ENCODE measurements around the gene SLC66A1.
A peak's percentile ranks its signal among the peaks of the same experiment; 100 is the strongest.
"Not testable (repeated sequence)": the region's sequence is repeated elsewhere in the genome, so short reads cannot be mapped to it uniquely, and the experiment has no call there.

Gene SLC66A1

GRCh38 chr1:19284881-19285280, 27.2 kb upstream of the SLC66A1 start:
- Histone ChIP-seq H3K36me3 (ENCODE audit: control insufficient read depth in 1 of 2, insufficient read depth in 2 of 2, low read length in 2 of 2) (peaks cover 5% of the 10 kb centered on the region in 2 donors), H3K9me3 (ENCODE audit: control insufficient read depth in 1 of 2, low read length in 2 of 2) (no peaks in the 10 kb centered on the region), H3K4me3 (ENCODE audit: low read depth in 1 of 2, low read length in 2 of 2) (no peak overlapping the region), H3K4me1 (ENCODE audit: control insufficient read depth in 1 of 2, insufficient read depth in 2 of 2, low read length in 2 of 2) (peaks cover 0 to 9% of the 10 kb centered on the region in 2 donors), H3K27me3 (ENCODE audit: low read depth, low read length) (no peaks in the 10 kb centered on the region), H3K27ac (ENCODE audit: low read length) (no peak overlapping the region)

- not testable (repeated sequence) for H3K27ac ChIP-seq (ENCODE audit: low read length); H3K4me3 ChIP-seq (ENCODE audit: low read depth in 1 of 2, low read length in 2 of 2); H3K4me1 ChIP-seq (ENCODE audit: control insufficient read depth in 1 of 2, insufficient read depth in 2 of 2, low read length in 2 of 2); H3K9me3 ChIP-seq (ENCODE audit: control insufficient read depth in 1 of 2, low read length in 2 of 2); H3K27me3 ChIP-seq (ENCODE audit: low read depth, low read length); H3K36me3 ChIP-seq (ENCODE audit: control insufficient read depth in 1 of 2, insufficient read depth in 2 of 2, low read length in 2 of 2)
Measured at GRCh38 chr1:19285366-19285765, 26.8 kb upstream of the SLC66A1 start.

GRCh38 chr1:19285807-19286206, 26.3 kb upstream of the SLC66A1 start:
- not testable (repeated sequence) for H3K27ac ChIP-seq (ENCODE audit: low read length); H3K9me3 ChIP-seq (ENCODE audit: control insufficient read depth in 1 of 2, low read length in 2 of 2); H3K4me1 ChIP-seq (ENCODE audit: control insufficient read depth in 1 of 2, insufficient read depth in 2 of 2, low read length in 2 of 2); H3K4me3 ChIP-seq (ENCODE audit: low read depth in 1 of 2, low read length in 2 of 2); H3K36me3 ChIP-seq (ENCODE audit: control insufficient read depth in 1 of 2, insufficient read depth in 2 of 2, low read length in 2 of 2); H3K27me3 ChIP-seq (ENCODE audit: low read depth, low read length)

GRCh38 chr1:19287436-19288185, 24.5 kb upstream of the SLC66A1 start:
- Histone ChIP-seq H3K36me3 (ENCODE audit: control insufficient read depth in 1 of 2, insufficient read depth in 2 of 2, low read length in 2 of 2) (peaks cover 5% of the 10 kb centered on the region in 2 donors), H3K4me3 (ENCODE audit: low read depth in 1 of 2, low read length in 2 of 2) (peak overlapping the region in 1 of 2 donors; percentile 57), H3K27ac (ENCODE audit: low read length) (no peak overlapping the region)

GRCh38 chr1:19288324-19289241, 23.5 kb upstream of the SLC66A1 start, which contains the start of gene AKR7A3:
TSS of gene AKR7A3 (minus strand) at chr1:19288770. CDS start at chr1:19288709, 61 bp downstream.
- not testable (repeated sequence) for H3K36me3 ChIP-seq (ENCODE audit: control insufficient read depth in 1 of 2, insufficient read depth in 2 of 2, low read length in 2 of 2); H3K9me3 ChIP-seq (ENCODE audit: control insufficient read depth in 1 of 2, low read length in 2 of 2); H3K27ac ChIP-seq (ENCODE audit: low read length); H3K27me3 ChIP-seq (ENCODE audit: low read depth, low read length); H3K4me1 ChIP-seq (ENCODE audit: control insufficient read depth in 1 of 2, insufficient read depth in 2 of 2, low read length in 2 of 2)
- H3K4me3 ChIP-seq (ENCODE audit: low read depth in 1 of 2, low read length in 2 of 2) = peak within 1 kb of the TSS; percentile 61 to 66

More at GRCh38 chr1:19287436-19288185, 24.5 kb upstream of the SLC66A1 start:
- peaks cover 0 to 9% of the 10 kb centered on the region in 2 donors for H3K4me1 ChIP-seq (ENCODE audit: control insufficient read depth in 1 of 2, insufficient read depth in 2 of 2, low read length in 2 of 2)
- H3K9me3 ChIP-seq (ENCODE audit: control insufficient read depth in 1 of 2, low read length in 2 of 2) = no peaks in the 10 kb centered on the region
- no peaks in the 10 kb centered on the region for H3K27me3 ChIP-seq (ENCODE audit: low read depth, low read length)

GRCh38 chr1:19289244-19289643, 22.9 kb upstream of the SLC66A1 start:
- Histone ChIP-seq H3K4me3 (ENCODE audit: low read depth in 1 of 2, low read length in 2 of 2) (peak overlapping the region; percentile 61 to 66), H3K27ac (ENCODE audit: low read length) (no peak overlapping the region), H3K9me3 (ENCODE audit: control insufficient read depth in 1 of 2, low read length in 2 of 2) (peaks cover 0 to 3% of the 10 kb centered on the region in 2 donors), H3K4me1 (ENCODE audit: control insufficient read depth in 1 of 2, insufficient read depth in 2 of 2, low read length in 2 of 2) (peaks cover 0 to 9% of the 10 kb centered on the region in 2 donors), H3K36me3 (ENCODE audit: control insufficient read depth in 1 of 2, insufficient read depth in 2 of 2, low read length in 2 of 2) (peaks cover under 1 to 1% of the 10 kb centered on the region in 2 donors), H3K27me3 (ENCODE audit: low read depth, low read length) (no peaks in the 10 kb centered on the region)

- H3K4me3 ChIP-seq (ENCODE audit: low read depth in 1 of 2, low read length in 2 of 2) = no peak overlapping the region
- H3K9me3 ChIP-seq (ENCODE audit: control insufficient read depth in 1 of 2, low read length in 2 of 2) = peaks cover 11 to 14% of the 10 kb centered on the region in 2 donors
- peaks cover 0 to 6% of the 10 kb centered on the region in 2 donors for H3K36me3 ChIP-seq (ENCODE audit: control insufficient read depth in 1 of 2, insufficient read depth in 2 of 2, low read length in 2 of 2)
- no peak overlapping the region for H3K27ac ChIP-seq (ENCODE audit: low read length)
- H3K4me1 ChIP-seq (ENCODE audit: control insufficient read depth in 1 of 2, insufficient read depth in 2 of 2, low read length in 2 of 2) = no peaks in the 10 kb centered on the region
- no peaks in the 10 kb centered on the region for H3K27me3 ChIP-seq (ENCODE audit: low read depth, low read length)
Measured at GRCh38 chr1:19294638-19295037, 17.5 kb upstream of the SLC66A1 start.

- Histone ChIP-seq H3K27me3 (ENCODE audit: low read depth, low read length) (no peaks in the 10 kb centered on the region), H3K4me1 (ENCODE audit: control insufficient read depth in 1 of 2, insufficient read depth in 2 of 2, low read length in 2 of 2) (no peaks in the 10 kb centered on the region), H3K36me3 (ENCODE audit: control insufficient read depth in 1 of 2, insufficient read depth in 2 of 2, low read length in 2 of 2) (peaks cover 13 to 27% of the 10 kb centered on the region in 2 donors), H3K9me3 (ENCODE audit: control insufficient read depth in 1 of 2, low read length in 2 of 2) (peaks cover 2 to 4% of the 10 kb centered on the region in 2 donors), H3K27ac (ENCODE audit: low read length) (no peak overlapping the region), H3K4me3 (ENCODE audit: low read depth in 1 of 2, low read length in 2 of 2) (no peak overlapping the region)
Measured at GRCh38 chr1:19300211-19300610, 11.9 kb upstream of the SLC66A1 start.

GRCh38 chr1:19304081-19304480, 8.0 kb upstream of the SLC66A1 start:
- peaks cover 40 to 59% of the 10 kb centered on the region in 2 donors for H3K36me3 ChIP-seq (ENCODE audit: control insufficient read depth in 1 of 2, insufficient read depth in 2 of 2, low read length in 2 of 2)
- H3K27me3 ChIP-seq (ENCODE audit: low read depth, low read length); H3K4me1 ChIP-seq (ENCODE audit: control insufficient read depth in 1 of 2, insufficient read depth in 2 of 2, low read length in 2 of 2); H3K27ac ChIP-seq (ENCODE audit: low read length); H3K4me3 ChIP-seq (ENCODE audit: low read depth in 1 of 2, low read length in 2 of 2); H3K9me3 ChIP-seq (ENCODE audit: control insufficient read depth in 1 of 2, low read length in 2 of 2): not testable (repeated sequence)

- no peak overlapping the region for H3K27ac ChIP-seq (ENCODE audit: low read length)
- H3K9me3 ChIP-seq (ENCODE audit: control insufficient read depth in 1 of 2, low read length in 2 of 2) = no peaks in the 10 kb centered on the region
- peaks cover 40 to 59% of the 10 kb centered on the region in 2 donors for H3K36me3 ChIP-seq (ENCODE audit: control insufficient read depth in 1 of 2, insufficient read depth in 2 of 2, low read length in 2 of 2)
- H3K4me3 ChIP-seq (ENCODE audit: low read depth in 1 of 2, low read length in 2 of 2) = no peak overlapping the region
- H3K27me3 ChIP-seq (ENCODE audit: low read depth, low read length) = no peaks in the 10 kb centered on the region
- peaks cover 4% of the 10 kb centered on the region in 2 donors for H3K4me1 ChIP-seq (ENCODE audit: control insufficient read depth in 1 of 2, insufficient read depth in 2 of 2, low read length in 2 of 2)
Measured at GRCh38 chr1:19305880-19306279, 6.2 kb upstream of the SLC66A1 start.

GRCh38 chr1:19306941-19307340, 5.2 kb upstream of the SLC66A1 start:
- peaks cover 40 to 59% of the 10 kb centered on the region in 2 donors for H3K36me3 ChIP-seq (ENCODE audit: control insufficient read depth in 1 of 2, insufficient read depth in 2 of 2, low read length in 2 of 2)
- no peaks in the 10 kb centered on the region for H3K9me3 ChIP-seq (ENCODE audit: control insufficient read depth in 1 of 2, low read length in 2 of 2)
- peaks cover 7 to 11% of the 10 kb centered on the region in 2 donors for H3K4me1 ChIP-seq (ENCODE audit: control insufficient read depth in 1 of 2, insufficient read depth in 2 of 2, low read length in 2 of 2)
- no peak overlapping the region for H3K27ac ChIP-seq (ENCODE audit: low read length)
- H3K4me3 ChIP-seq (ENCODE audit: low read depth in 1 of 2, low read length in 2 of 2) = no peak overlapping the region
- H3K27me3 ChIP-seq (ENCODE audit: low read depth, low read length) = no peaks in the 10 kb centered on the region
